ENCODE results near the gene ARF4. TPM values are rescaled to one million over a fixed set of nuclear protein-coding genes. Genes with fewer than 3 reads are reported as not detected.

Gene ARF4
- 94.2 TPM for total RNA-seq (2013)
- polyA plus RNA-seq (100 to 1,000 TPM in 2 of 3 donors, 10 to 100 TPM in 1; 60.2 to 229 (median 224) TPM), polyA minus RNA-seq (28.5 and 79.7 TPM in 2 replicates), total RNA-seq (97.8 to 242 (median 163) reads per million in 11 experiments)

GRCh38 chr3:57597127-57597923 lies at the start of gene ARF4:
Gene ARF4, minus strand, starts transcription at chr3:57597344. Its CDS starts 204 bp downstream, at chr3:57597140.
- Histone ChIP-seq H4K20me1 (ENCODE audit: insufficient read depth, low read length) (peaks cover 46% of the 10 kb centered on the region), H3K27ac (ENCODE audit: low read depth in 1 of 2, low read length in 2 of 2) (peak within 1 kb of the TSS; percentile 99), H3K9me3 (replicated peaks in 1 of 2; ENCODE audit: control insufficient read depth in 1 of 2, insufficient read depth in 1 of 2, low read length in 2 of 2) (no peaks in the 10 kb centered on the region), H3K27me3 (ENCODE audit: control insufficient read depth in 2 of 2, insufficient read depth in 2 of 2, low read length in 2 of 2) (no peaks in the 10 kb centered on the region), H3K9ac (ENCODE audit: insufficient read depth, low read length, poor library complexity, severe bottlenecking) (peak within 1 kb of the TSS; percentile 96), H3K4me1 (ENCODE audit: control insufficient read depth in 1 of 2, insufficient read depth in 2 of 2, low read length in 2 of 2) (peaks cover 20 to 31% of the 10 kb centered on the region in 2 donors), H3K79me2 (ENCODE audit: insufficient read depth, low read length) (peaks cover 59% of the 10 kb centered on the region), H3K4me2 (replicated peaks; ENCODE audit: extremely low read depth, low read length, poor library complexity, severe bottlenecking) (peak within 1 kb of the TSS; percentile 88), H2AFZ (ENCODE audit: insufficient read depth, low read depth, low read length, poor library complexity, severe bottlenecking) (peak within 1 kb of the TSS; percentile 70), H3K4me3 (replicated peaks in 1 of 3; ENCODE audit: low read depth in 2 of 3, low read length in 3 of 3) (peak within 1 kb of the TSS; percentile 79 to 97 (median 87)), H3K36me3 (replicated peaks in 1 of 2; ENCODE audit: control insufficient read depth in 1 of 2, insufficient read depth in 2 of 2, low read length in 2 of 2) (peaks cover 0 to 7% of the 10 kb centered on the region in 2 donors)
- peaks cover 0 to 2% (median 0%) of the 10 kb centered on the region in 7 donors for H3K9me3 Mint-ChIP-seq
- peak; percentile 28 for TF ChIP-seq CTCF (IDR thresholded peaks at IDR 0.05)
- H3K4me3 Mint-ChIP-seq, result peak within 1 kb of the TSS; percentile 99
- 0% methylated on average over 55 of the region's 67 CpGs for WGBS (ENCODE audit: insufficient coverage)
- H3K27ac Mint-ChIP-seq, result peak within 1 kb of the TSS; percentile 99 to 100 (median 100)
- peaks cover 37% of the 10 kb centered on the region for H3K4me1 Mint-ChIP-seq
- DNase-seq, result peak; percentile 98 to 100 (median 100)
- H3K36me3 Mint-ChIP-seq, result peaks cover 20 to 33% of the 10 kb centered on the region in 2 donors
- no peaks in the 10 kb centered on the region for H3K27me3 Mint-ChIP-seq (ENCODE audit: low read depth in 3 of 3)
- intact Hi-C loops (cut with micrococcal nuclease), result loop anchor here (2.0 to 10.0 kb wide), 7 partner anchors 40 to 160 kb away; partner anchors contain the start of genes DENND6A (in 2 of the 2), PDE12 (in 2 of the 2) and SLMAP (in 2 of the 2)

- no peak for DNase-seq
- peak overlapping the region in 1 of 2 donors; percentile 32 for H3K27ac ChIP-seq (ENCODE audit: low read depth in 1 of 2, low read length in 2 of 2)
- H3K79me2 ChIP-seq (ENCODE audit: insufficient read depth, low read length), result no peaks in the 10 kb centered on the region
- H4K20me1 ChIP-seq (ENCODE audit: insufficient read depth, low read length), result peaks cover 5% of the 10 kb centered on the region
- Mint-ChIP-seq H3K27me3 (ENCODE audit: low read depth in 3 of 3) (no peaks in the 10 kb centered on the region), H3K36me3 (peaks cover 74 to 94% of the 10 kb centered on the region in 2 donors), H3K27ac (peak overlapping the region in 3 of 7 donors; percentile 6 to 79 (median 27)), H3K4me3 (no peak overlapping the region), H3K9me3 (peaks cover 5 to 15% (median 8%) of the 10 kb centered on the region in 7 donors), H3K4me1 (no peaks in the 10 kb centered on the region)
- peak; percentile 28 for TF ChIP-seq CTCF (IDR thresholded peaks at IDR 0.05)
- intact Hi-C loops (cut with micrococcal nuclease), result no loop called here
- no peak overlapping the region for H3K4me2 ChIP-seq (replicated peaks; ENCODE audit: extremely low read depth, low read length, poor library complexity, severe bottlenecking)
- no peak overlapping the region for H3K9ac ChIP-seq (ENCODE audit: insufficient read depth, low read length, poor library complexity, severe bottlenecking)
- WGBS (ENCODE audit: insufficient coverage), result no CpG with 5 or more reads among the region's 2 CpGs
- no peak overlapping the region for H2AFZ ChIP-seq (ENCODE audit: insufficient read depth, low read depth, low read length, poor library complexity, severe bottlenecking)
- H3K4me1 ChIP-seq (ENCODE audit: control insufficient read depth in 1 of 2, insufficient read depth in 2 of 2, low read length in 2 of 2), result no peaks in the 10 kb centered on the region
- no peaks in the 10 kb centered on the region for H3K27me3 ChIP-seq (ENCODE audit: control insufficient read depth in 2 of 2, insufficient read depth in 2 of 2, low read length in 2 of 2)
- H3K9me3 ChIP-seq (replicated peaks in 1 of 2; ENCODE audit: control insufficient read depth in 1 of 2, insufficient read depth in 1 of 2, low read length in 2 of 2), result no peaks in the 10 kb centered on the region
- H3K4me3 ChIP-seq (replicated peaks in 1 of 3; ENCODE audit: low read depth in 2 of 3, low read length in 3 of 3), result no peak overlapping the region
- peaks cover 63 to 89% of the 10 kb centered on the region in 2 donors for H3K36me3 ChIP-seq (replicated peaks in 1 of 2; ENCODE audit: control insufficient read depth in 1 of 2, insufficient read depth in 2 of 2, low read length in 2 of 2)
Measured at GRCh38 chr3:57646723-57647122, 49.6 kb upstream of the ARF4 start.
